Peyer's patch (tissue), 4 donors: ENCODE results near the gene PSEN1.

Experiments
- CTCF ChIP-seq, 6 experiments: fragments of 450-650 bp in 4 of 6; fragments of 200-600 bp in 2 of 6; sonication (generic) in 1 of 6; IDR thresholded peaks; one replicate each; pipeline ENCODE4 v1.5.1; 2017 to 2019; ENCODE audit warnings: antibody characterized with exemption in 6 of 6, mild to moderate bottlenecking in 3 of 6, moderate library complexity in 1 of 6
- POLR2A ChIP-seq, 2 donors: fragments of 450-650 bp; IDR thresholded peaks; one replicate each; pipeline ENCODE4 v1.5.1; 2017; ENCODE audit warnings: antibody characterized with exemption in 2 of 2, mild to moderate bottlenecking in 2 of 2, moderate library complexity in 2 of 2

- TF ChIP-seq POLR2A (IDR thresholded peaks at IDR 0.05) (no peak), CTCF (IDR thresholded peaks at IDR 0.05) (no peak)
Observed at GRCh38 chr14:73236752-73237218, 100.5 kb downstream of the PSEN1 start.
